ENCODE results near the gene FUZ. TPM values are rescaled to one million over a fixed set of nuclear protein-coding genes. Genes with fewer than 3 reads are reported as not detected.

FUZ gene
- total RNA-seq, 1 experiment from 2014 or later = 10.9 TPM

- no peak overlapping the region for H3K27ac ChIP-seq (ENCODE audit: low read length)
- TF ChIP-seq, protein P1, sequence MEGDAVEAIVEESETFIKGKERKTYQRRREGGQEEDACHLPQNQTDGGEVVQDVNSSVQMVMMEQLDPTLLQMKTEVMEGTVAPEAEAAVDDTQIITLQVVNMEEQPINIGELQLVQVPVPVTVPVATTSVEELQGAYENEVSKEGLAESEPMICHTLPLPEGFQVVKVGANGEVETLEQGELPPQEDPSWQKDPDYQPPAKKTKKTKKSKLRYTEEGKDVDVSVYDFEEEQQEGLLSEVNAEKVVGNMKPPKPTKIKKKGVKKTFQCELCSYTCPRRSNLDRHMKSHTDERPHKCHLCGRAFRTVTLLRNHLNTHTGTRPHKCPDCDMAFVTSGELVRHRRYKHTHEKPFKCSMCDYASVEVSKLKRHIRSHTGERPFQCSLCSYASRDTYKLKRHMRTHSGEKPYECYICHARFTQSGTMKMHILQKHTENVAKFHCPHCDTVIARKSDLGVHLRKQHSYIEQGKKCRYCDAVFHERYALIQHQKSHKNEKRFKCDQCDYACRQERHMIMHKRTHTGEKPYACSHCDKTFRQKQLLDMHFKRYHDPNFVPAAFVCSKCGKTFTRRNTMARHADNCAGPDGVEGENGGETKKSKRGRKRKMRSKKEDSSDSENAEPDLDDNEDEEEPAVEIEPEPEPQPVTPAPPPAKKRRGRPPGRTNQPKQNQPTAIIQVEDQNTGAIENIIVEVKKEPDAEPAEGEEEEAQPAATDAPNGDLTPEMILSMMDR (conservative IDR thresholded peaks at IDR 0.05; ENCODE audit: low read depth, low read length) = no peak
- TF ChIP-seq EZH2 (IDR thresholded peaks at IDR 0.05; ENCODE audit: low read length, unreplicated experiment) (no peak), EZH2phosphoT487 (IDR thresholded peaks at IDR 0.05; ENCODE audit: borderline replicate concordance, low read length) (no peak)
- no peak overlapping the region for H3K4me3 ChIP-seq (ENCODE audit: low read length)
- H3K4me2 ChIP-seq (ENCODE audit: low read length) = no peak overlapping the region
- peaks cover 24% of the 10 kb centered on the region for H3K4me1 ChIP-seq (ENCODE audit: insufficient read depth, low read length)
- DNase-seq (no peak), ATAC-seq (no peak)
- no peaks in the 10 kb centered on the region for H3F3A ChIP-seq (ENCODE audit: low read length, unreplicated experiment)
- H3K9me3 ChIP-seq (ENCODE audit: low read length) = no peaks in the 10 kb centered on the region
- intact Hi-C loops (cut with micrococcal nuclease) = loop anchor here (5.0 kb wide), 1 partner anchor 94 kb away; no protein-coding TSS in a partner anchor
- ChIA-PET CTCF (no interaction called here), POLR2A (ENCODE audit: unreplicated experiment) (no interaction called here)
- no TSS peak for BruUV-seq (replicated peaks)
- H3K9ac ChIP-seq (ENCODE audit: low read length) = no peak overlapping the region
- no peak overlapping the region for H2AFZ ChIP-seq (ENCODE audit: low read length)
- H3K9me2 ChIP-seq (replicated peaks; ENCODE audit: low read length) = no peaks in the 10 kb centered on the region
- H4K20me1 ChIP-seq (ENCODE audit: low read length) = no peaks in the 10 kb centered on the region
- no peaks in the 10 kb centered on the region for H3K36me3 ChIP-seq (ENCODE audit: low read depth, low read length)
- H3K79me2 ChIP-seq (ENCODE audit: low read length) = peaks cover 12% of the 10 kb centered on the region
- H3K27me3 ChIP-seq (ENCODE audit: low read length) = no peaks in the 10 kb centered on the region
Observed at GRCh38 chr19:49846408-49846807, 33.3 kb upstream of the FUZ start.

DNA sequence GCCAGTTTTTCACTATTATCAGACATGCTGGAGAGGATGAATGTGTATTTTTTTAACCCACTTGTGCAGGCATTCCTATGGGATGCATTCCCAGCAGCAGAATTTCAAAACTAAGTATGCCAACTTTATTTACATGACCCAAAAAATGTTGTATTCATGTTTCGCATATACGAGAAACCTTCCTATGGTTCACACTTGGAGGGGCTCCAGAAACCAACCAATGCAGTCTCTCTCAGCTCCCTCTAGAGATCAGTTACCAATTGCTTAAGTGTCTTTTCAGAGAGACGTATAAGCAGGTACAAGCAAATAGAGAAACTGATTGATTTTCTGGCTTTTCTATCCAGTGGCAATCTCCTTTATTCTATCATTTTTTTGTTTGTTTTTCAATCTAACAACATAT is 32.3 kb upstream of the FUZ start:
- POLR2A ChIA-PET (ENCODE audit: unreplicated experiment) = no interaction called here
- no peak for ATAC-seq

More for the DNA sequence above, 32.3 kb upstream of the FUZ start:
- no peak overlapping the region for H3K4me2 ChIP-seq (ENCODE audit: low read length)
- no peak overlapping the region for H3K9ac ChIP-seq (ENCODE audit: low read length)
- no peaks in the 10 kb centered on the region for H3F3A ChIP-seq (ENCODE audit: low read length, unreplicated experiment)
- no peak overlapping the region for H3K27ac ChIP-seq (ENCODE audit: low read length)
- H4K20me1 ChIP-seq (ENCODE audit: low read length) = no peaks in the 10 kb centered on the region
- CTCF ChIA-PET = no interaction called here
- TF ChIP-seq EZH2phosphoT487 (IDR thresholded peaks at IDR 0.05; ENCODE audit: borderline replicate concordance, low read length) (no peak), EZH2 (IDR thresholded peaks at IDR 0.05; ENCODE audit: low read length, unreplicated experiment) (no peak)
- TF ChIP-seq, protein P1 (conservative IDR thresholded peaks at IDR 0.05; ENCODE audit: low read depth, low read length) = no peak
- H2AFZ ChIP-seq (ENCODE audit: low read length) = no peak overlapping the region
- DNase-seq = no peak
- no peaks in the 10 kb centered on the region for H3K27me3 ChIP-seq (ENCODE audit: low read length)
- no peaks in the 10 kb centered on the region for H3K36me3 ChIP-seq (ENCODE audit: low read depth, low read length)
- H3K4me3 ChIP-seq (ENCODE audit: low read length) = no peak overlapping the region
- H3K9me2 ChIP-seq (replicated peaks; ENCODE audit: low read length) = no peaks in the 10 kb centered on the region
- intact Hi-C loops (cut with micrococcal nuclease) = loop anchor here (5.0 kb wide), 1 partner anchor 93 kb away; no protein-coding TSS in a partner anchor
- H3K9me3 ChIP-seq (ENCODE audit: low read length) = no peaks in the 10 kb centered on the region
- no TSS peak for BruUV-seq (replicated peaks)
- peaks cover 24% of the 10 kb centered on the region for H3K4me1 ChIP-seq (ENCODE audit: insufficient read depth, low read length)
- H3K79me2 ChIP-seq (ENCODE audit: low read length) = peaks cover 12% of the 10 kb centered on the region

All from PC-3 (cell line).